Stimulated activated CD4-positive, alpha-beta T cell treated with anti-CD3 and anti-CD28 coated beads, Interleukin-4, amount 100 ng/mL, for 1 hour (primary cell): ENCODE data around the gene FGF23.

Experiments
- DNase-seq: peaks from one replicate; pipeline ENCODE4 v3.0.0-alpha.2; 2020

Gene FGF23

DNA sequence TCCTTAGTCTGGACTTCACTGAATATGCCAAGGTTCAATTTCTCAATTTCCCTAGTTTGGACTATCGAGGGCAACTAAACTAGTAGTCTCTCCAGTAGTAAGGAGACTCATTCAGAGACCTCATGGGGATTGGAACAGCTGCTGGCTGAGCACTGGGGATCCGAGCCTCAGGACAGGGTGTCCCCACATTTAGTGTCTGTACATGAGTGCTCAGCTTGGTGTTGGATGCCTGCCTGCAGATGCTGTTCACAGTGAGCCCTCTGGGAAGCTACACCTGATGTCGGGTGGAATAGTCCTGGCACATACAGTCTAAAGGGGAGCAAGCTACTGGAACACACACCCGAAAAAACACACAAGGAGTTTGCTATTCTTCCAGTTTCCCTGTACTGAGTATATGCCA, 820 bp upstream of the FGF23 start:
- DNase-seq = no peak

DNA sequence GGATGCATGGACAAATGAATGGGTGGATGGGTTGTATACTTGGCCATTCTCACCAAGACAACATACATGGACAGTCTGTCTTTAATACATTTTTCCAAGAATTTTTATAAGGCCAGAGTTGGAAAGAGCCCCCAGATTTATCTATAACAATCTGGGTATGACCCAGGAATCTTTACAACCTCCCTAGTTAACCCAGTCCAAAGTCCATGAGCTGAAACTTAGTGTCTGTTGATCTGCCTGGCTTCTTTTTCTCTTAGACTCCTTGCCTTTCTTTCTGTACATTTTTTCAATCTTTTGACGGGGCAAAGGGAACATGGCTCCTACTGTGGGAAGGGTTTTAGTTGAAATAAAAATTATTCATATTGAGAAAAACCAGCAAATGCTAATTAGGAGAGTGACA, 740 bp downstream of the FGF23 start:
- DNase-seq = no peak

DNA sequence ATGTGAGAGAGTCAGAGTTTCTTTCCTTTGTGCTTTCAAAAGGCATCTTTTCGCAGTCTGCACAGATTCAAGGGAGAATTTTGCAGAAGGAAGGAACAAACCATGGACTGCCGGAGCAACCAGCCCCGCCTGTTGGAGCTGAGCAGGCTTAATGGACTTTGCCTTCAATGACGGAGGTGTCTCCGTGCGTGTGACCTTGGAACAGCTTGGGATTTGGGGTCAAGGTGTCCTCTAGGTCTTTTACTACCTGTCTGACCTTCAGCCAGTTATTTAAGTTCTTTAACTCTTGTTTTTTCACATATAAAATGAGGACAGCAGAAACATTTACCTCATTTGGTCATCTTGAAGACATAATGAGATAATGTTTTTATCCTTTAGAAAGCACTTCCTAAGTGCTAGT, 4.1 kb downstream of the FGF23 start:
- DNase-seq = no peak

DNA sequence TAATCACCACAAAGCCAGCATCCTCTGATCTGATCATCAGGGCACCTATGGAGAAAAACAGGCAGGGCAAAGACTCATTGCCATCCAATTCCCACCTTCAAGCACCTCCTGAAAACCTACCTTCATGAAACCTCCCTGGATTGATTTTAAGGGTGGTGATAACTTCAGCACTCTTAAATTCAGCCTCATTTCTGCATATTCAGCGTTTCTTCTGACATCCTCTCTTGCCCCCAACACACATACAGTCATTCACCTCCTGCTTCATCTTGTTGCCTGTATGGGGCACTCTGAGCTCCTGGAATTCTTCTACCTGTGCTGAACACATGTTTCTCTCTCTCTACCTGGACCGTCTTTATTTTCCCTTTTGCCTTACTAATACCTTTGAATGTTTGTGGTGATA, 6.9 kb downstream of the FGF23 start:
- DNase-seq = no peak

DNA sequence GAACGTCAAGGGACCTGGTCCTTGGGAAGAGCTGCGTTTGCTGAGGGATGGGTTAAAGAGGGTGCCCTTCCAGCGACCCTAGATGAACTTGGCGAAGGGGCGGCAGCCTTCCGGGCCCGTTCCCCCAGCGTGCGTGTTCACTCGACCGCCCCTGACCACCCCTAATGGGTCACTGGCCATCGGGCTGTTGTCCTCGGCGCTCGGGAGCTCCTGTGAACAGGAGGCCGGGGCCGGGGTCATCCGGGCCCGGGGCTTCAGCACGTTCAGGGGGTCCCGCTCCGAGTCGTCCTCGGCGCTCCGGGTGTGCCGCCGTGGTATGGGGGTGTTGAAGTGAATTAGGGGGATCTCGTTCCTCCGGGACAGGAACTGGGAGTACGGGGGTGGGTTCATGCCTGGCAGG, 9.2 kb downstream of the FGF23 start:
- no peak for DNase-seq

DNA sequence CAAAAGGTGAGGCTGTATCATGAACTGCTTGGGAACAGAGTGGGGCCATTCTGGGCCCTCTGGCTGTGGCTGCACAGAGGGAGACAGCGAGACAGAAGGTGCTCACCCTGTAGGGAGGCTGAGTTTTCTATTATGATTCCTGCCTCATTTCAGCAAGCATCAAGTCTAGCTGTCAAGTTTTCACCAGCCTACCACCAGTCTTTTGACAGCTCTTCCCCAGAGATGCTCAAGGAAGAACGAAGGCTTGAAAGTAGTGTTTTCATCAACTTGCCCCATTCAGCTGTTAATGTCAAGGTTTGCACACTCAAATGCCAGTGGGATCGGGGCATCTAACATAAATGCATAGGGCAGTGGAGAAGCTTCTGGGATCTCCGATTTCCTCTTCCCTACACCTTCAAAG, 10.0 kb downstream of the FGF23 start:
- no peak for DNase-seq

DNA sequence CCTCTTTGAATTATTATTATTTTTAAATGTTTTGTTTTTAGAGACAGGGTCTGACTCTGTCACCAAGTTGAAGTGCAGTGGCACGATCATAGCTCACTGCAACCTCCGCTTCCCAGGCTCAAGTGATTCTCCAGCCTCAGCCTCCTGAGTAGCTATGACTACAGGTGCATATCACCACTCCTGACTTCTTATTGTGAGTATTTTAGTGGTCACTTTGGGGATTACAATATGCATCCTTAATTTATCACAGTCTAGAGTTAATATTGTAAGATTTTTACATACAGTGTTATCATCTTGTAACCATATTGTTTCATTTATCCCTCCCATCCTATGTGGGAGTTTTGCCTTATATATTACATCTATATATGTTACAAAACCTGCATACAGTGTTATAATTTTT, 13.4 kb downstream of the FGF23 start:
- no peak for DNase-seq

DNA sequence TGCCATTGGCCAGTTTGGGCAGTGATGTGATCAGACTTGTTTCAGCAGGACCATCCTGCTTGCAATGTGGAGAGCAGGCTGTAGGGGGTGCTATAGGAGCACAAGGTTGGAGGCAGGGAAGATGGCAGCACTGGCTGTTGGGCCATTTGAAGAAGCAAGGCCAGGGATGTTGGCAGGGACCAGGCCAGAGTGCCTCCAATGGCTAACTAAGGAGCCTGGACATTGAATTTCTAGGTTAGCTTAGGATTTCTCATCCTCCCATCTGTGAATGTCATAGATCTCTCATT, 23.5 kb downstream of the FGF23 start:
- peak; percentile 24 for DNase-seq

DNA sequence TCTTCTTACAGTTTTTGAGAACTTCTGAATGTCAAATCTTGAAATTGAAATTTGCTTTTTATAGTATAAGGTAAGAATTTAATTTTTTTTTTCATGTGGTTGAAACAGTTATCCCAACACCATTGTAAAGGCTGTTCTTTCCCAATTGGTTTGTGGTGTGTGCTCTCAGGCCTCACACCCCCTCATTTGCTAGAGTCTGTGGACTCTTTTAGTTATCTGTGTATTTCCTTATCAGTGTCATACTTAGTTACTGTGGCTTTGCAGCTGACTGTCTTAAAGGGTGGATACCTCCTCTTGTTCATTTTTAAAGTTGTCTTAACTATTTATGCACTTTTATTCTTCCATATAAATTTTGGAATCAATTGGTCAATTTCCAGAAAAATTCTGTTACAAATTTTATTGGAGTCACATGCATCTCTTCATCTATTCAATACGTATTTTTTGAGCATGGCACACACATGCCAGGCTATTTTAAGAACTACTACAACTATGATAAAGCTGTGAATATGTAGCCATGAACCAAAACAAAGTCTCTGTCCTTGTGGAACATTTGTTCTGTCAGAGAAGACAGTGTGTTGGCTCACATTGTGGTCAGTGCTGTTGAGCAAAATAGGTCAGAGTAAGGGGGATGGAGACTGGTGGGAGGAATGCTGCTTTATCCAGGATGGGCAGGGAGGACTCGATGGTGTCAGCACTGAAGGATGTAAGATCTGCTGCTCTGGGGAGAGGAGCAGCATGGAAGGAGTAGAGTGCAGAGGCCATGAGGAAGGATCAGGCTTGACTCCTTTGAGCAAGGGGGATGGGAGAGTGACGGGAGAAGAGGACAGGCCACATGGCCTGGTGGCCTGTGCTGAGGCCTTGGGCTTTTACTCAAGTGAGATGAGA, 24.1 kb downstream of the FGF23 start:
- DNase-seq = no peak

DNA sequence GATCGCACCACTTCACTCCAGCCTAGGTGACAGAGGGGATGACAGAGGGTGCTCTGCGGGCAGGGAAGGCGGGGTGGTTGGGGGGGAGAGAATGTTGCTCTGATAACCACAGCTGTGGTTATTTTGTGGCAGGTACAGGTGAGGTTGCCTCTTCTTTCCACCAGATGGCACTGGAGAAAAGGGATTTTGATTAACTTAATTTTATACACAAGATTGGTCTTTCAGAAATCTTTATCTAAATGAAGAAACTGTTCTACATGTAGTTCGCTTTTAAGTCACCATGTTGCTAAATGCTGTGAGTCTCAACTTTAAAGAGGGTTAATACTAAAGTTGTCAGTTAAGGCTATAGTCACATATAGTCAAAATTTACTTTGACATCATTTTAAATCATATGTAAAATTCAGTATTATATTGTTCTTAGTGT, 25.7 kb downstream of the FGF23 start:
- DNase-seq = peak; percentile 3

DNA sequence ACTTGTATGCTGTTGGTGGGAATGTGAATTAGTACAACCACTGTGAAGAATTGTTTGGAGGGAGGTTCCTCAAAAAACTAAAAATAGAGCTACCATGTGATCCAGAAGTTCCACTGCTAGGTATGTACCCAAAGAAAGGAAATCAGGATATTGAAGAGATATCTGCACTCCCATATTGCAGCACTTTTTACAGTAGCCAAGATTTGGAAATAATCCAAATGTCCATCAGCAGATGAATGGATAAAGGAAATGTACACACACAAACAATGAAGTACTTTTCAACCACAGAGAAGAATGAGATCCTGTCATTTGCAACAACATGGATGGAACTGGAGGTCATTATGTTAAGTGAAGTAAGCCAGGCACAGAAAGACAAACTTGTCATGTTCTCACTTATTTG, 32.6 kb downstream of the FGF23 start:
- DNase-seq = no peak

DNA sequence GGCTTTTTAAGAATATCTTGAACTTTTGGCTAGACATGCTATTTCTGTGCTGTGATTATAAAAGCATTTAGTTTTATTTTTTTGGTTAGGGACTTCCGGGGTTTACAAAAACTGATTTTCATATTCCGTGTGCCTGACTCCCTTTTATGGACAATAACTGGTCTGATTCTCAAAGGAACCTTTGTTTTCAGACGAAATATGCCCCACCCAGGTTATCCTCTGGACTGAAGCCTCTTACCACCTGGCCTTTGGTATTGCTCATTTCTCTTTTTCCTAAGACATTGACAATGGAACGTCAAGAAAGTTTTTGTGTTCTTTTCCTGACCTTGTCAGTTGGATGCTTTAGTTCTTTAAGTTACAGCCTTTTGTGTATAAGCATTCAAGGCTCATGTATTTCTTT, 47.7 kb downstream of the FGF23 start:
- no peak for DNase-seq

DNA sequence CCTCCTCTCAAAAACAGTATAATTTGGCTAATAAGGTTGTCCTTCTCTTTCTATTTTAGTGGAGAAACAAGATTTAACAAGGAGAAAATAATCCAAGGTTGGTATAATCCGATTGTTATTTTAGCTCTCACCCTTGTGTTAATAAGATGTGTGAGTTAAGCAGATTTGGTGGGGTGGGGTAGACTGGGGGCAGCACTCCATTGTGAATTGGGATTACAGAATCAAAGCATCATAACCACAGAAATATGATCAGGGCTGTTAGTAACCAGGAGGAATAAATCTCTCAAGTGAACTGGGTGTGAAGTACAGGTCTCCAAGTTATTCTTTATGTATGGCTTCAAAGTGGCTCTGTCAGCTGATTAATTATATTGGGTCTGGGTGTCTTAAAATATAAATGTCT, 48.3 kb downstream of the FGF23 start:
- DNase-seq = no peak

DNA sequence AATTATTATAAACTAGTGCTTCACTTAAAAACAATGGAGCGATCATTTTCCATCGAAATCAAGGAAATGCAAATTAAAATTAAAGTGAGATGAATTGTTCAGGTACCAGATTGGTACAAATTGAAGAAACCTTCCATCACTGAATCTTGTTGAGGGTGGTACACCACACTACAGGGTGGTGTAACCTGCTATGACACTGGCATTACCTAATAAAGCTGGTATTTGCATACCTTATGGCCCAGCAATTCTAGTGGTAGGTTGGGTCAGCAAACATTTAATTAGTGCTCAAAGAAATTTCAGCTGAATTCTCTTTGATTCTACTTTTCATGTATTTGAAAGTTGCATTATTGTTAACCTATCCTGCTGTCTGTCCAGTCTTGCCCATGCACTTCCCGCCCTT, 49.3 kb downstream of the FGF23 start:
- DNase-seq = no peak

DNA sequence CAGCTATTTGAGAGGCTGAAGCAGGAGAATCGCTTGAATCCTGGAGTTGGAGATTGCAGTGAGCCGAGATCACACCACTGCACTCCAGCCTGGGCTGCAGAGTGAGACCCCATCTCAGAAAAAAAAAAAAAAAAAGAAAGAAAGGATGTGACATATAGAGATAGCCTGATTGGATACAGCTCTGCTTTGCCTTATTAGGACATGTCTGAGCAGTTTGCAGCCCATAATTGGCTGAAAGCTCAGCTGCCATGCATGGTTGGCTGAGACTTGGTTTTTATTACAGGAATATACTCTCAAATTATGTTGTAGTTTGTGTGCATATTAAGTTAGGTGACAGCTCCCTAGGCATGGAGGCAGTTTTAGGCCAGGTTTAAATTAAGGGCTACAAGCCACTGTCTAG, 52.2 kb downstream of the FGF23 start:
- no peak for DNase-seq

DNA sequence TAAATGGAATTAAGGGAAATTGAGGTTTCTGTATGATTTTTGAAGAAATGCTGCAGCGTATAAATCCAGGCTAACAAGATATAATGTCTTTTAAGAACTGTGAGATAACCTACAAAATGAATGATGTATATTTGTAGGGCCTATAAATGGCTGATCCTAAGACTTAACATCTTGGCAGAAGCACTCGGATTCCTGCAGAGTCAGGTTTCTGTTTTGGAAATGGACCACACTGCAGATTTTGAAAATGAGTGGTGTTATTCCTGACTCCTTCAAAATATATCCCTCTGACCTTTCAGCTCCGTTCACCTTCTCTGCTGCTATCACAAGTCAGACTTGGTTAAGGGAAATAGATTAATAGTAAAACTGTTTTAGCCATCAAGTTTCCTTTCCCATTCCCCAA, 53.5 kb downstream of the FGF23 start:
- DNase-seq = no peak

DNA sequence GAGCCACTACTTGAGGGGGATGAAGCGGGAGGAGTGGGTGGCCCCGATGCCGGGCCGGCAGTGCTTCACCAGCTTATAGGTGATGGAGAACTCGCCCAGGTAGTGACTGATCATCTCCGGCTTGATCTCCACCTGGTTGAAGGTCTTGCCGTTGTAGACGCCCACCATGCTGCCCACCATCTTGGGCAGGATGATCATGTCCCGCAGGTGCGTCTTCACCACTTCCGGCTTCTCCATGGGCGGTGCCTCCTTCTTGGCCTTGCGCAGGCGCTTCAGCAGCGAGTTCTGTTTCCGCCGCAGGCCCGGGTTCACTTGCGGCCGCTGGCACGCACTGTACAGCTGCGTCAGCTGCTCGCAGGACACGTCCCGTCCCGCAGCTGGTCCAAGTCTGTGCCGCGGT, 55.1 kb downstream of the FGF23 start:
- DNase-seq = no peak

DNA sequence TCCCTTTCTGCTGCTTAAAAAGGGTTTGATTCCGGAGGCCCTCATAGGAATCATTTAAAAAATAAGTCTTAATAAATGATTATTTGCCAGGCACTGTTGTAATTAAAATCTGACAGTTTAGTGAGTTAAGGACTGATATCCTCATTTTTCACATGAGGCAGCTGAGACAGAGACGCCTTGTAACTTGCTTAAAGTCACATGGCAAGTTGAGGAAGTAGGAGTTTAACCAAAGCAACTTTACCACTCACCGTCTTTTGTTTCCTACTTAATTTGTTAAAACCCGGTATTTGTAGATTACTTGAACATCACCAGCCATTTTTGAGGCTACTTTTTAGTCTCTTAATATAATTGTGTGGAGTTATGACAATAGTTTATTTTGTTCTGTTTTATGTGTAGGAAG, 56.1 kb downstream of the FGF23 start:
- no peak for DNase-seq

DNA sequence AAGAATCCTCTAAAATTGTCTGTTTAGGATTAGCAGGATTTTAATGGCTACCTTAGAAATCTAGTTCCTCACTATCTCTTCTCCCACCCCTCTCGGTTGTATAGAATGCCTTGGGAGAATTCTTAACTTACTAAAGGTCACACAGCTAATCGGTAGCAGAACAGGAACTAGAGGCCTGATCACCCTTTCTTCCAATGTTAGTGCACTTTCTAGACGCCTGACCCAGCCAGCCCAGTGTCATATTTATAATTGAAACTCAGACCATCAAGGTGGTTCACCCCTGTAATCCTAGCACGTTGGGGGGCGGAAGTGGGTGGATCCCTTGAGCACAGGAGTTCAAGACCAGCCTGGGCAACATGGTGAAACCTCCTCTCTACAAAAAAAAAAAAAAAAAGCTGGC, 56.8 kb downstream of the FGF23 start:
- no peak for DNase-seq

DNA sequence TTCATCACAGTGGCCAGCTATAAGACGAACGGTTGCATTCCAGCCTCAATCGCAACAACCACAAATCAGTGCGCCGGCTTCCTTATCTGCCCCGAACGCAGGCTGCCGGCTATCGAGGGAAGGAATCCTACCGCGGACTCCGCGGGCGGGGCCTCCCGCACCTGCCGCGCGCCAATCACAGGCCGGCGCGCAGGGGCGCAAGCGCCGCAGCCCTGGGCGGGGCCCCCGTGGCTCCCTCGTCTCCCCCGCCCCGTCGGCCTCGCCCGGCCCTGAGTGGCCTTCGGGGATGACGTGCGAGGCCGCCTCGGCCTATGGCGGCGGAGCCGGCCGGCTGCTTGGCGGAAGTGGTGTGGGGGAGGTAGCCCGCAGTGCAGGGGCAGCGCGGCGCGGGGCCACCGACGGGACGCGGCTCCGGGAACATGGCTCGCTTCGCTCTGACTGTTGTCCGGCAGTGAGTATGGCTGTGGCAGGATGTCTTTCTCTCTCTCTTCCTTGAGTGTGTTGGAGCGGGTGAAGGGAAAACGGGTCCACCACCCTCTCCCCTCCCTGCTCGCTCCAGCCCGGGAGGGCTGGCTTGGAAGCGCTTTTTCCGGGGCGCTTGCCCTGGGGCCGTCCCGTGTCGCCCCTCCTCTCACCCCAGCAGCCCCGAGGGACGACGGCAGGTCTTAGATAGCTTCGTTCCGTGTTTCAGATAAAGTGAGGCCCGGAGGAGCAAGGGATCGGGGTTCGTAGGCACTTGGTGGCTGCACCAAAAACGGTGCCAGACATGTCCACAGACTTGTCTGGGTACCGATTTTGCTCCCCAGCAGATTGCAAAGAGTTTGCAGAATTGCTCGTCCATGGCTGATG, 58.4 kb downstream of the FGF23 start, which contains the start of gene TIGAR:
Gene TIGAR (plus strand): TSS at position 361 of the 849 bp plus-strand sequence. CDS start 59 bp downstream, at position 420.
- peak; percentile 91 for DNase-seq

DNA sequence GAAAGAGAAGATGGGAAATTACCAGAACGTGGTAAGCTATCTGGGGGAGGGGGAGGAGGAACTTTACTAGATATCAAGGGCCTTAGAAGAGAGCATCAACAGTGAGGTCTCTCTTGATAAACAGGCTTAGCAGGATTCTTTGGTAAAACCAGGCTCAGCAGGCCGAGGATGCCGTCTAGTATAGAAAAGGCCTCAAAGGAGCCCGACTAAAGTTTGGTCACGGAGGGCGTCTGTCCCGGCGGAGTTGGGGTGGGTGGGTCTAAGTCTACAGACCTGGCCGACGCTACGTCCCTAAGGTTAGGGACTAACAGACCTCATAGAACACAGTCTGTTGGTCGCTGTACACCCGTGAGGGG, 59.0 kb downstream of the FGF23 start:
- DNase-seq = no peak
